GM12878 (cell line): ENCODE measurements around the gene ITIH6. TPM values are rescaled to one million over a fixed set of nuclear protein-coding genes. Genes with fewer than 3 reads are reported as not detected.

Experiments used
- ATAC-seq: fragments of 200-7000 bp; cut with Tn5 transposase; 3 replicates; pipeline ENCODE4 v1.9.1; 2020; ENCODE audit warnings: mild to moderate bottlenecking, moderate library complexity
- BruUV-seq: library from RNA; stranded (reverse); fragments of 400-500 nt; replicated peaks from 2 replicates; lab custom pipeline; 2021; lab: Mats Ljungman, UMichigan
- CTCF ChIA-PET: fragments of 300-600 bp; sonication (Branson Sonifier 250); formaldehyde crosslinking; extraction: SDS; loops from one replicate; lab custom pipeline; 2021; ENCODE audit warnings: inconsistent platforms; lab: Yijun Ruan, JAX
- POLR2A ChIA-PET: fragments of 350-600 bp; formaldehyde crosslinking; extraction: SDS; loops from one replicate; lab custom pipeline; 2021; ENCODE audit warnings: inconsistent platforms; lab: Charles Lee
- RAD21 ChIA-PET: fragments of 300-600 bp; sonication (Branson Sonifier 250); formaldehyde crosslinking; loops from one replicate; lab custom pipeline; 2023; ENCODE audit warnings: antibody characterized with exemption; ENCODE audit not compliant: unreplicated experiment; lab: Charles Lee
- SMC1A ChIA-PET: fragments of 300-600 bp; sonication (Branson Sonifier 250); formaldehyde crosslinking; loops from one replicate; lab custom pipeline; 2023; ENCODE audit not compliant: unreplicated experiment, uncharacterized antibody; lab: Charles Lee
- DNase-seq: peaks from one replicate; pipeline ENCODE4 v3.0.0-alpha.2; 2011; ENCODE audit warnings: low read depth, low spot score
- FAIRE-seq: peaks from 3 replicates; lab custom pipeline; 2011; peaks lifted over from hg19 to GRCh38; lab: Jason Lieb, UNC
- H2AFZ ChIP-seq: 2 replicates; pipeline ENCODE4 v1.6.0; 2011; ENCODE audit warnings: low read depth, low read length, control low read depth; ENCODE audit not compliant: control insufficient read depth
- H3K27ac ChIP-seq: 2 replicates; pipeline ENCODE4 v1.5.1; 2011; ENCODE audit warnings: control low read depth; ENCODE audit not compliant: control insufficient read depth, insufficient read depth
- H3K27me3 ChIP-seq, 2 experiments: replicated peaks in 1 of 2; 2 replicates each; pipeline versions ENCODE4 v1.6.0 to v1.6.1; 2011; ENCODE audit warnings: low read length in 1 of 2; ENCODE audit not compliant: control insufficient read depth in 2 of 2, insufficient read depth in 2 of 2
- H3K36me3 ChIP-seq, 2 experiments: 2 replicates each; pipeline ENCODE4 v1.5.1; 2011; ENCODE audit warnings: low read length in 1 of 2; ENCODE audit not compliant: control insufficient read depth in 2 of 2, insufficient read depth in 2 of 2
- H3K4me1 ChIP-seq: 2 replicates; pipeline ENCODE4 v1.6.1; 2011; ENCODE audit warnings: mild to moderate bottlenecking, low read length, moderate library complexity, mixed read lengths; ENCODE audit not compliant: control insufficient read depth, insufficient read depth
- H3K4me2 ChIP-seq: 2 replicates; pipeline ENCODE4 v1.6.0; 2011; ENCODE audit warnings: control low read depth; ENCODE audit not compliant: control insufficient read depth, insufficient read depth
- H3K4me3 ChIP-seq: fragments of 200-600 bp; sonication (generic); 2 replicates; pipeline ENCODE4 v1.5.1; 2016
- H3K79me2 ChIP-seq: 2 replicates; pipeline ENCODE4 v1.6.0; 2011; ENCODE audit warnings: low read length; ENCODE audit not compliant: control insufficient read depth, insufficient read depth
- H3K9ac ChIP-seq: 2 replicates; pipeline ENCODE4 v1.8.0; 2011; ENCODE audit warnings: low read length, control low read depth, mixed read lengths; ENCODE audit not compliant: control insufficient read depth, insufficient read depth
- H3K9me3 ChIP-seq: replicated peaks from 3 replicates; pipeline ENCODE4 v1.5.1; 2011; ENCODE audit warnings: mild to moderate bottlenecking, low read length; ENCODE audit not compliant: control insufficient read depth, insufficient read depth
- H4K20me1 ChIP-seq: 2 replicates; pipeline ENCODE4 v1.6.0; 2011; ENCODE audit not compliant: control insufficient read depth, insufficient read depth
- BACH1 ChIP-seq: fragments of 450-650 bp; IDR thresholded peaks from 2 replicates; pipeline ENCODE4 v1.6.1; 2017; ENCODE audit warnings: mild to moderate bottlenecking, borderline replicate concordance
- CREM ChIP-seq: IDR thresholded peaks from 2 replicates; pipeline ENCODE4 v1.6.1; 2014; ENCODE audit warnings: antibody characterized with exemption, low read depth
- ETV6 ChIP-seq, 2 experiments: fragments of 450-650 bp in 1 of 2; IDR thresholded peaks in 1 of 2; conservative IDR thresholded peaks in 1 of 2; 2 replicates each; pipeline ENCODE4 v1.6.1; 2014; ENCODE audit warnings: antibody characterized with exemption in 1 of 2, borderline replicate concordance in 1 of 2, low read depth in 1 of 2, mild to moderate bottlenecking in 1 of 2, moderate library complexity in 1 of 2
- FOXM1 ChIP-seq: IDR thresholded peaks from 2 replicates; pipeline ENCODE4 v1.6.1; 2012; ENCODE audit warnings: low read depth, mild to moderate bottlenecking, inconsistent platforms, low read length, moderate library complexity
- NFYB ChIP-seq: IDR thresholded peaks from 2 replicates; pipeline ENCODE4 v1.6.1; 2011; ENCODE audit warnings: low read depth, mild to moderate bottlenecking, low read length, improper control_type of control experiment, moderate library complexity; ENCODE audit not compliant: insufficient read depth
- PML ChIP-seq: IDR thresholded peaks from 2 replicates; pipeline ENCODE4 v1.6.1; 2012; ENCODE audit warnings: low read length, inconsistent platforms
- SREBF2 ChIP-seq: IDR thresholded peaks from 2 replicates; pipeline ENCODE4 v1.6.1; 2012; ENCODE audit warnings: mild to moderate bottlenecking, low read length
- STAT3 ChIP-seq: IDR thresholded peaks from 2 replicates; pipeline ENCODE4 v1.6.1; 2011; ENCODE audit warnings: low read depth, low read length, improper control_type of control experiment
- TCF12 ChIP-seq: IDR thresholded peaks from 2 replicates; pipeline ENCODE4 v1.6.1; 2011; ENCODE audit warnings: low read depth, mild to moderate bottlenecking, low read length
- WGBS: methylation state at CpG from one replicate; pipeline ENCODE4 v1.1.6; 2016; ENCODE audit warnings: low lambda C conversion rate; ENCODE audit not compliant: insufficient replicate concordance, insufficient coverage; ENCODE audit errors: missing lambda C conversion rate; 5-methylcytosine and 5-hydroxymethylcytosine counted together
- in situ Hi-C: fragments of 300-500 bp; cut with MboI; formaldehyde crosslinking; loops from 9 replicates; pipeline ENCODE4 v1.14.3; 2018; ENCODE audit warnings: mixed read lengths
- intact Hi-C: fragments of 100-400 bp; cut with micrococcal nuclease; formaldehyde crosslinking; loops from one replicate; pipeline ENCODE4 v1.14.2; 2022; ENCODE audit not compliant: unreplicated experiment
- polyA plus RNA-seq, 11 experiments: library from polyadenylated mRNA; depleted of rRNA in 4 of 11; unstranded in 6 of 11; stranded (reverse) in 5 of 11; fragments of >200 nt; fragmentation: Nextera tagmentation in 4 of 11; fragmentation: Illumina TruSeq in 1 of 11; extraction: Ambion mirVana in 4 of 11; extraction: Trizol in 1 of 11; gene quantifications; 1 replicate in 1 of 11; 2 replicates in 10 of 11; pipeline versions ENCODE4 v1.2.1 to v1.2.3, GENCODE V29; 2011 to 2016; ENCODE audit warnings: inconsistent platforms in 2 of 11, missing spikeins in 2 of 11, low read depth in 1 of 11
- total RNA-seq, 4 experiments: library from RNA; depleted of rRNA in 3 of 4; stranded (reverse); fragments of >200 nt in 3 of 4; fragmentation: Illumina TruSeq in 1 of 4; extraction: Trizol in 1 of 4; gene quantifications; 2 replicates each; pipeline versions ENCODE4 v1.2.1 to v1.2.3, GENCODE V29; 2013 to 2021
- TF ChIP-seq, protein P1 (sequence below): fragments of 450-650 bp; IDR thresholded peaks from 2 replicates; pipeline ENCODE4 v1.6.1; 2016; ENCODE audit warnings: mild to moderate bottlenecking
- TF ChIP-seq, protein P2 (sequence below): fragments of 450-650 bp; IDR thresholded peaks from 2 replicates; pipeline ENCODE4 v1.6.1; 2017; ENCODE audit warnings: antibody characterized with exemption, mild to moderate bottlenecking, moderate library complexity
- TF ChIP-seq, protein P3 (sequence below): IDR thresholded peaks from 2 replicates; pipeline ENCODE4 v1.6.1; 2012; ENCODE audit warnings: improper control_type of control experiment, low read depth, low read length; ENCODE audit not compliant: insufficient replicate concordance

Gene ITIH6
- total and polyA plus RNA-seq, 10 of the 15 experiments (the other 5 are each of a cell fraction or from before 2014, with no cell fraction given), result not detected

DNA sequence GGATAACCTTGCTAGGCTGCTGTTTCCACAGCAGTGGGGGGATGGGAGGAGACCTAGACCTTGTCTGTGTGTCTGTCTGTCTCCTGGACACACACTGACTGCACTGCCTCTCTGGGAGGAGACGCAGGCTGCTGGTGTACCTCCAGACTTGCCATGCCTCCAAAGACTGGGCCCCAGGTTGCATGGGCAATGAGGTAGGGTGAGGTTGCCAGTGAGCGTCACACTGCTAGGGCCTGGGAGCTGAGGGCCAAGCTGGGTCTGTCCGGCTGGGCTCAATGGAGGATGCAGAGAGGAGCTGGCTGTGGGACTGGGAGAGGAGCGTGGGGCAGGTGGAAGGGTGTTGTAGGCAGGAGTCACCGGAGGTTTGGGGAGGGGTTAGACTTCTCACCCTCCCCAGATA lies 26.1 kb upstream of the ITIH6 start:
- ATAC-seq, result no peak
- no peaks in the 10 kb centered on the region; the same call in 2 of the 3 replicates for H3K9me3 ChIP-seq
- no TSS peak for BruUV-seq
- CTCF ChIA-PET, result no interaction called here
- H3K36me3 ChIP-seq, result no peaks in the 10 kb centered on the region
- H3K9ac ChIP-seq, result no peak overlapping the region
- RAD21 ChIA-PET, result no interaction called here
- POLR2A ChIA-PET, result no interaction called here
- H2AFZ ChIP-seq, result no peak overlapping the region
- WGBS, result 41% methylated on average over 5 of the region's 5 CpGs
- FAIRE-seq, result no peak
- H3K4me1 ChIP-seq, result no peaks in the 10 kb centered on the region
- no peaks in the 10 kb centered on the region for H3K79me2 ChIP-seq
- H3K4me2 ChIP-seq, result no peak overlapping the region
- no peak overlapping the region for H3K27ac ChIP-seq
- no peak overlapping the region for H3K4me3 ChIP-seq
- TF ChIP-seq TCF12, result no peak
- TF ChIP-seq, protein P1, sequence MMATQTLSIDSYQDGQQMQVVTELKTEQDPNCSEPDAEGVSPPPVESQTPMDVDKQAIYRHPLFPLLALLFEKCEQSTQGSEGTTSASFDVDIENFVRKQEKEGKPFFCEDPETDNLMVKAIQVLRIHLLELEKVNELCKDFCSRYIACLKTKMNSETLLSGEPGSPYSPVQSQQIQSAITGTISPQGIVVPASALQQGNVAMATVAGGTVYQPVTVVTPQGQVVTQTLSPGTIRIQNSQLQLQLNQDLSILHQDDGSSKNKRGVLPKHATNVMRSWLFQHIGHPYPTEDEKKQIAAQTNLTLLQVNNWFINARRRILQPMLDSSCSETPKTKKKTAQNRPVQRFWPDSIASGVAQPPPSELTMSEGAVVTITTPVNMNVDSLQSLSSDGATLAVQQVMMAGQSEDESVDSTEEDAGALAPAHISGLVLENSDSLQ, result no peak
- no peak for TF ChIP-seq CREM
- TF ChIP-seq, protein P2, sequence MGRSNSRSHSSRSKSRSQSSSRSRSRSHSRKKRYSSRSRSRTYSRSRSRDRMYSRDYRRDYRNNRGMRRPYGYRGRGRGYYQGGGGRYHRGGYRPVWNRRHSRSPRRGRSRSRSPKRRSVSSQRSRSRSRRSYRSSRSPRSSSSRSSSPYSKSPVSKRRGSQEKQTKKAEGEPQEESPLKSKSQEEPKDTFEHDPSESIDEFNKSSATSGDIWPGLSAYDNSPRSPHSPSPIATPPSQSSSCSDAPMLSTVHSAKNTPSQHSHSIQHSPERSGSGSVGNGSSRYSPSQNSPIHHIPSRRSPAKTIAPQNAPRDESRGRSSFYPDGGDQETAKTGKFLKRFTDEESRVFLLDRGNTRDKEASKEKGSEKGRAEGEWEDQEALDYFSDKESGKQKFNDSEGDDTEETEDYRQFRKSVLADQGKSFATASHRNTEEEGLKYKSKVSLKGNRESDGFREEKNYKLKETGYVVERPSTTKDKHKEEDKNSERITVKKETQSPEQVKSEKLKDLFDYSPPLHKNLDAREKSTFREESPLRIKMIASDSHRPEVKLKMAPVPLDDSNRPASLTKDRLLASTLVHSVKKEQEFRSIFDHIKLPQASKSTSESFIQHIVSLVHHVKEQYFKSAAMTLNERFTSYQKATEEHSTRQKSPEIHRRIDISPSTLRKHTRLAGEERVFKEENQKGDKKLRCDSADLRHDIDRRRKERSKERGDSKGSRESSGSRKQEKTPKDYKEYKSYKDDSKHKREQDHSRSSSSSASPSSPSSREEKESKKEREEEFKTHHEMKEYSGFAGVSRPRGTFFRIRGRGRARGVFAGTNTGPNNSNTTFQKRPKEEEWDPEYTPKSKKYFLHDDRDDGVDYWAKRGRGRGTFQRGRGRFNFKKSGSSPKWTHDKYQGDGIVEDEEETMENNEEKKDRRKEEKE, result no peak
- no peak for TF ChIP-seq PML
- TF ChIP-seq, protein P3, sequence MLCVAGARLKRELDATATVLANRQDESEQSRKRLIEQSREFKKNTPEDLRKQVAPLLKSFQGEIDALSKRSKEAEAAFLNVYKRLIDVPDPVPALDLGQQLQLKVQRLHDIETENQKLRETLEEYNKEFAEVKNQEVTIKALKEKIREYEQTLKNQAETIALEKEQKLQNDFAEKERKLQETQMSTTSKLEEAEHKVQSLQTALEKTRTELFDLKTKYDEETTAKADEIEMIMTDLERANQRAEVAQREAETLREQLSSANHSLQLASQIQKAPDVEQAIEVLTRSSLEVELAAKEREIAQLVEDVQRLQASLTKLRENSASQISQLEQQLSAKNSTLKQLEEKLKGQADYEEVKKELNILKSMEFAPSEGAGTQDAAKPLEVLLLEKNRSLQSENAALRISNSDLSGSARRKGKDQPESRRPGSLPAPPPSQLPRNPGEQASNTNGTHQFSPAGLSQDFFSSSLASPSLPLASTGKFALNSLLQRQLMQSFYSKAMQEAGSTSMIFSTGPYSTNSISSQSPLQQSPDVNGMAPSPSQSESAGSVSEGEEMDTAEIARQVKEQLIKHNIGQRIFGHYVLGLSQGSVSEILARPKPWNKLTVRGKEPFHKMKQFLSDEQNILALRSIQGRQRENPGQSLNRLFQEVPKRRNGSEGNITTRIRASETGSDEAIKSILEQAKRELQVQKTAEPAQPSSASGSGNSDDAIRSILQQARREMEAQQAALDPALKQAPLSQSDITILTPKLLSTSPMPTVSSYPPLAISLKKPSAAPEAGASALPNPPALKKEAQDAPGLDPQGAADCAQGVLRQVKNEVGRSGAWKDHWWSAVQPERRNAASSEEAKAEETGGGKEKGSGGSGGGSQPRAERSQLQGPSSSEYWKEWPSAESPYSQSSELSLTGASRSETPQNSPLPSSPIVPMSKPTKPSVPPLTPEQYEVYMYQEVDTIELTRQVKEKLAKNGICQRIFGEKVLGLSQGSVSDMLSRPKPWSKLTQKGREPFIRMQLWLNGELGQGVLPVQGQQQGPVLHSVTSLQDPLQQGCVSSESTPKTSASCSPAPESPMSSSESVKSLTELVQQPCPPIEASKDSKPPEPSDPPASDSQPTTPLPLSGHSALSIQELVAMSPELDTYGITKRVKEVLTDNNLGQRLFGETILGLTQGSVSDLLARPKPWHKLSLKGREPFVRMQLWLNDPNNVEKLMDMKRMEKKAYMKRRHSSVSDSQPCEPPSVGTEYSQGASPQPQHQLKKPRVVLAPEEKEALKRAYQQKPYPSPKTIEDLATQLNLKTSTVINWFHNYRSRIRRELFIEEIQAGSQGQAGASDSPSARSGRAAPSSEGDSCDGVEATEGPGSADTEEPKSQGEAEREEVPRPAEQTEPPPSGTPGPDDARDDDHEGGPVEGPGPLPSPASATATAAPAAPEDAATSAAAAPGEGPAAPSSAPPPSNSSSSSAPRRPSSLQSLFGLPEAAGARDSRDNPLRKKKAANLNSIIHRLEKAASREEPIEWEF, result no peak
- no peak for TF ChIP-seq FOXM1
- no peak for TF ChIP-seq SREBF2
- TF ChIP-seq ETV6 (conservative IDR thresholded peaks at IDR 0.05 in 1 of 2, IDR thresholded peaks at IDR 0.05 in 1 of 2; ENCODE audit: borderline replicate concordance in 1 of 2, low read depth in 1 of 2), result no peak
- no peak for TF ChIP-seq BACH1
- no peak for TF ChIP-seq NFYB
- no peak for TF ChIP-seq STAT3
- in situ Hi-C loops (no loop called here), intact Hi-C loops (no loop called here)
- H3K27me3 ChIP-seq, result no peaks in the 10 kb centered on the region
- SMC1A ChIA-PET, result no interaction called here
- no peak for DNase-seq
- no peaks in the 10 kb centered on the region for H4K20me1 ChIP-seq
